ENCODE results near the gene CD151.

The CD151 gene

DNA sequence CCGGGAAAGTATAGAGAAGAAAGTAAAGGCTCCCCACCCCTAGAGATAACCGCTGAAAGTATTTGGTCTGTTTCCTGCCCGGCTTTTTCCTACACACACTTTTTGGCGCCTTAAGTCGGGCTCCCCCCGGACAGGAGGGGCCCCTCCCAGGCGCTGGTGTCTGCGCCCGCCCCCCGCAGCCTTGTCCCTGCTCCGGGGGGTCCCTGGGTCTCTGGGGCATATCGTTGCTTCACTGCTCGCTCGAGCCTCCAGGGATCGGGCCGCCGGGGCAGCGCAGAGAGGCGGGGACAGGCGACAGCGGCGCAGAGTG is 6.0 kb upstream of the CD151 start:
- H3K4me3 ChIP-seq (ENCODE audit: control insufficient read depth, low read depth, low read length): no peak overlapping the region
- DNase-seq (ENCODE audit: low read depth): no peak
- TF ChIP-seq, protein P1, sequence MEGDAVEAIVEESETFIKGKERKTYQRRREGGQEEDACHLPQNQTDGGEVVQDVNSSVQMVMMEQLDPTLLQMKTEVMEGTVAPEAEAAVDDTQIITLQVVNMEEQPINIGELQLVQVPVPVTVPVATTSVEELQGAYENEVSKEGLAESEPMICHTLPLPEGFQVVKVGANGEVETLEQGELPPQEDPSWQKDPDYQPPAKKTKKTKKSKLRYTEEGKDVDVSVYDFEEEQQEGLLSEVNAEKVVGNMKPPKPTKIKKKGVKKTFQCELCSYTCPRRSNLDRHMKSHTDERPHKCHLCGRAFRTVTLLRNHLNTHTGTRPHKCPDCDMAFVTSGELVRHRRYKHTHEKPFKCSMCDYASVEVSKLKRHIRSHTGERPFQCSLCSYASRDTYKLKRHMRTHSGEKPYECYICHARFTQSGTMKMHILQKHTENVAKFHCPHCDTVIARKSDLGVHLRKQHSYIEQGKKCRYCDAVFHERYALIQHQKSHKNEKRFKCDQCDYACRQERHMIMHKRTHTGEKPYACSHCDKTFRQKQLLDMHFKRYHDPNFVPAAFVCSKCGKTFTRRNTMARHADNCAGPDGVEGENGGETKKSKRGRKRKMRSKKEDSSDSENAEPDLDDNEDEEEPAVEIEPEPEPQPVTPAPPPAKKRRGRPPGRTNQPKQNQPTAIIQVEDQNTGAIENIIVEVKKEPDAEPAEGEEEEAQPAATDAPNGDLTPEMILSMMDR (conservative IDR thresholded peaks at IDR 0.05; ENCODE audit: control insufficient read depth, insufficient read depth, low read depth, low read length): no peak

DNA sequence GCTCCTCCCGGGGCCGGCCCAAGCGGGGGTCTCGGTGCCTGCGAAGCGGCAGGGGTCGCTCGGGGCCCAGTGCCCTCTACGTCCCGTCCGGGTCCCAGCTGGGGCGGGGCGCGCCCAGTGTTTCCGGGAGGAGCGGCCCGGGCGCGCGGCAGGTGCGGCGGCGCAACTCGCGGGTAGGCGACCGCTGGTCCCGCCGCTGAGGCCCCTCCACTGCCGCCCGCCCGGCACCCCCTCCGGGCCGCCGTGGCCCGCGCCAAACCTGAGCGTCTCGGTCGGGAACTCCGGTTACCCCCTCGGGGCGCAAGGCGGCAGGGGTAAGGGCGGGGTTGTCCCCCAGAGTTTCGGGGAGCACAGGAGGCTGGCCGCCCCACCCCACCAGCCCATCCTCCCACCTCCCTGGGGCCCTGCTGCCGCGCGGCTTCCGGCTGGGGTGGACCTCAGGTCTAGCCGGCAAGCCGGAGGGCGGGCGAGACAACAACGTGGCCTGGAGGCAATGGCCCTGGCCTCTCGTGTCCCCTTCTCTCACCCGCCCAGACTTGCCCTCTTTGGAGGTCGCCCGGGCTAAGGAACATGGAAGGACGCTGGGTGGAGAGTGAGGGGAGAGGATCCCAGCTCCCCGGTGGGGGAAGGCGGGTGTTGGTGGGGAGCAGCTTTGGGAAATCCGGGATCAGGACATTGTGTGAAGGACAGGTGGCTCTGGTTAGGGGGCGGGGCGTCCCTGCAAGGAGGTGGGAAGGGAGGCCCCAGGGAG is 5.4 kb upstream of the CD151 start:
- TF ChIP-seq, protein P1 (conservative IDR thresholded peaks at IDR 0.05; ENCODE audit: control insufficient read depth, insufficient read depth, low read depth, low read length): no peak
- DNase-seq (ENCODE audit: low read depth): no peak
- no peak overlapping the region for H3K4me3 ChIP-seq (ENCODE audit: control insufficient read depth, low read depth, low read length)

DNA sequence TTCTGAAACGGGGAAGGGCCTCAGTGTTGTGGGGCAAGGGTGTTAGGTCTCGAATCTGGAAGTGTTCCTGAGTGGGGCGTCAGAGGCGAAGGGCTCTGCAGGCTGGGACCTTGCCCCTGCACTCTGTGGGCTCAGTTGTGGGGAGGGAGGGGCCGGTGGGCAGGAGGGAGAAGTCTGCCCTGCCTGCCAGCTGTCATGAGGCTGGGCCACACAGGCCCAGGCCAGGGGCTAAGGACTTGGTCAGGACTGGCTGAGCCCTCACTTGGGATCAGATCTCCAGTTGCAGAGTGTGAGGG is 4.9 kb upstream of the CD151 start, which contains the start of gene CRACR2B:
CRACR2B (plus strand) TSS at position 23 of the 296 bp plus-strand sequence. CDS start 689 bp downstream, outside the sequence.
- H3K4me3 ChIP-seq (ENCODE audit: control insufficient read depth, low read depth, low read length): no peak within 1 kb of the TSS
- TF ChIP-seq, protein P1 (conservative IDR thresholded peaks at IDR 0.05; ENCODE audit: control insufficient read depth, insufficient read depth, low read depth, low read length): no peak

DNA sequence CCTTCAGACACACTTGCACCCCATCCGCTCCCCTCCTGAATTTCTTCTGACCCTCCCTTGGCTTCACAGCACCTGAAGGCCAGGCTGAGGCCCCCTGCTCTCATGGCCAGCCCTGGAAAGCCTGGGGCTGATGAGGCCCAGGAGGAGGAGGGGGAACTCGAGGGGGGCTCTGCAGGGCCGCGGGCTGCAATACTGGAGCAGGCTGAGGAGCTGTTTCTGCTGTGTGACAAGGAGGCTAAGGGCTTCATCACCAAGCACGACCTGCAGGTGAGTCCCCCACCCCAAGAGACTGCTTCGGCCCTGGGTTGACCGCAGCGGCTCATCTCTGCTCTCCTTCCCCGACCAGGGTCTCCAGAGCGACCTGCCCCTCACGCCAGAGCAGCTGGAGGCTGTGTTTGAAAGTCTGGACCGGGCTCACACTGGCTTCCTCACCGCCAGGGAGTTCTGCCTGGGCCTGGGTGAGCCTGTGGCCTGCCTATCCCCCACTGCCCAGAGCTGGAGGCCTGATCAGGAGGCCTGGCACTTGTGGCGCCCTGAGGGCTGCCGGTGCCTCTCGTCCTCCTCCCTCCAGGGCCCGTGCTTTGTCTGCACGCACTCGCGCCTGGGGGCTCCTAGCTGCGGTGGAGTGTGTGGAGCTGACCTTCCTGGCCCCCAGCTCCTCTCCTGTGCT is 4.1 kb upstream of the CD151 start:
- no peak for DNase-seq (ENCODE audit: low read depth)
- H3K4me3 ChIP-seq (ENCODE audit: control insufficient read depth, low read depth, low read length): no peak overlapping the region
- TF ChIP-seq, protein P1 (conservative IDR thresholded peaks at IDR 0.05; ENCODE audit: control insufficient read depth, insufficient read depth, low read depth, low read length): no peak

More for the DNA sequence above, 4.9 kb upstream of the CD151 start, which contains the start of gene CRACR2B:
- no peak for DNase-seq (ENCODE audit: low read depth)

DNA sequence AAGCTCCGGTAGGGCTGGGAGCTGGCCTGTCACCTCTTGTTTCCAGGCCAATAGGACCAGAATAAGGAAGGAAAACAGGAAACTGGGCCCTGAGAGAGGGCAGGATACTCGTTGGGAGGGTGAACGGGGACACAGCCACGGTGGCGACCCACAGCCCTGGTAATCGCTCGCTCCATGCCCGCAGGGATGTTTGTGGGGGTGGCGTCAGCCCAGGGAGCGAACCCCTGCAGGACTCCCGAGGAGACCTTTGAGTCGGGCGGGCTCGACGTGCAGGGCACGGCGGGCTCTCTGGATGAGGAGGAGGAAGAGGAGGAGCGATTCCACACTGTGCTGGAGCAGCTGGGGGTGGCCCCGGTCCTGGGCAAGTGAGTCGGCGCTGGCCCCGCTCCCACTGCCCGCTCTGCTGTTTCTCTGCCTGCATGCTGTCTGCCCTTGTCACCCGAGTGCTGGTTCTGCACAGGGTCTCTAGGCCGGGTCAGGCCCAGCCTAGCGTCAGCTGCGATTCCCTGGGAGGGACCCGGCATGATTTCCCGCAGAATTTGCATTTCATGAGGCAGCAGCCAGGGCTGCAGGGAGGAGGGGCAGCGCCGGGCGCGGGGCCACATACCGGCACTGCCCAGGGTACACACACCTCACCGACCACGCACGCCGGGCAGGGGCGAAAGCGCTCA is 3.4 kb upstream of the CD151 start:
- no peak overlapping the region for H3K4me3 ChIP-seq (ENCODE audit: control insufficient read depth, low read depth, low read length)
- no peak for DNase-seq (ENCODE audit: low read depth)
- TF ChIP-seq, protein P1 (conservative IDR thresholded peaks at IDR 0.05; ENCODE audit: control insufficient read depth, insufficient read depth, low read depth, low read length): no peak

DNA sequence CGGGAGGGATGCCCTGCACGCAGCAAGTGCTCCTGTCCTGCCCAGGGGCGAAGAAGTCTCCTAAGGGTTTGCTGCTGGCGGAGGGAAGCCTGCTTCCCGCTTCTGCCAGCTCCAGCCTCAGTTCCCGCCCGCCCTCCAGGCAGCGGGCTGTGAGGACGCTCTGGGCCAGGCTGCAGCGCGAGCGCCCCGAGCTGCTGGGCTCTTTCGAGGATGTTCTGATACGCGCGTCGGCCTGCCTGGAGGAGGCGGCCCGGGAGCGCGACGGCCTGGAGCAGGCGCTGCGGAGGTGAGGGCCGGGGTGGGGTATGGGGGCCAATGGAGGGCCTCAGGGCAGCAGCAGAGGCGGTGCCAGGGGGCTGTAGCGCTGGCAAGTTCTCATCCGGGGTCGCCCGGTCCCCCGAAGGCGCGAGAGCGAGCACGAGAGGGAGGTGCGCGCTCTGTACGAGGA is 2.9 kb upstream of the CD151 start:
- TF ChIP-seq, protein P1 (conservative IDR thresholded peaks at IDR 0.05; ENCODE audit: control insufficient read depth, insufficient read depth, low read depth, low read length): no peak
- DNase-seq (ENCODE audit: low read depth): no peak
- peak overlapping the region; percentile 16 for H3K4me3 ChIP-seq (ENCODE audit: control insufficient read depth, low read depth, low read length)
